OCI-LY1 (cell line): Measurements from ENCODE around the gene LST1.

Experiments used
- H2AFZ ChIP-seq: fragments of 200-600 bp; sonication (generic), shearing (Covaris generic); 2 replicates; pipeline ENCODE4 v1.6.0; 2014; ENCODE audit warnings: antibody characterized with exemption, mild to moderate bottlenecking, low read length
- H3F3A ChIP-seq: fragments of 200-600 bp; sonication (generic), shearing (Covaris generic); 2 replicates; pipeline ENCODE4 v1.6.0; 2014; ENCODE audit warnings: mild to moderate bottlenecking, antibody characterized with exemption, low read length, moderate library complexity; ENCODE audit not compliant: insufficient read depth
- H3K27ac ChIP-seq: fragments of 200-600 bp; sonication (generic); 2 replicates; pipeline ENCODE4 v1.5.1; 2014; ENCODE audit warnings: low read length, mixed run types, mild to moderate bottlenecking, low read depth; ENCODE audit not compliant: poor library complexity, severe bottlenecking
- H3K27me3 ChIP-seq: fragments of 200-600 bp; sonication (generic); 2 replicates; pipeline ENCODE4 v1.6.0; 2014; ENCODE audit warnings: antibody characterized with exemption, mild to moderate bottlenecking, low read length, moderate library complexity; ENCODE audit not compliant: insufficient read depth
- H3K36me3 ChIP-seq: fragments of 200-600 bp; sonication (generic); 2 replicates; pipeline ENCODE4 v1.6.1; 2014; ENCODE audit warnings: mild to moderate bottlenecking, antibody characterized with exemption, low read length, moderate library complexity, mixed read lengths; ENCODE audit not compliant: insufficient read depth
- H3K4me1 ChIP-seq: fragments of 200-600 bp; sonication (generic); 2 replicates; pipeline ENCODE4 v1.5.1; 2014; ENCODE audit warnings: mild to moderate bottlenecking, low read length, moderate library complexity; ENCODE audit not compliant: insufficient read depth, severe bottlenecking
- H3K4me2 ChIP-seq: fragments of 200-600 bp; sonication (generic), shearing (Covaris generic); 2 replicates; pipeline ENCODE4 v1.6.1; 2014; ENCODE audit warnings: low read length
- H3K4me3 ChIP-seq: fragments of 200-600 bp; sonication (generic); 2 replicates; pipeline ENCODE4 v1.5.1; 2014; ENCODE audit warnings: low read length, low read depth, mild to moderate bottlenecking, mixed read lengths; ENCODE audit not compliant: poor library complexity, severe bottlenecking
- H3K79me2 ChIP-seq: fragments of 200-600 bp; shearing (Covaris generic); 2 replicates; pipeline ENCODE4 v1.6.1; 2016; ENCODE audit warnings: mixed run types, low read length, mixed read lengths; ENCODE audit not compliant: insufficient read depth
- H3K9ac ChIP-seq: fragments of 200-600 bp; sonication (generic), shearing (Covaris generic); 2 replicates; pipeline ENCODE4 v1.6.1; 2014; ENCODE audit warnings: mild to moderate bottlenecking, low read length, mixed read lengths
- H3K9me2 ChIP-seq: fragments of 200-600 bp; sonication (generic), shearing (Covaris generic); 2 replicates; pipeline ENCODE4 v1.6.1; 2014; ENCODE audit warnings: low read depth, mild to moderate bottlenecking, low read length, mixed read lengths
- H3K9me3 ChIP-seq: fragments of 200-600 bp; shearing (Covaris generic); 2 replicates; pipeline ENCODE4 v1.6.1; 2014; ENCODE audit warnings: low read length, mixed read lengths
- H4K20me1 ChIP-seq: fragments of 200-600 bp; sonication (generic), shearing (Covaris generic); 2 replicates; pipeline ENCODE4 v1.6.0; 2016; ENCODE audit warnings: mild to moderate bottlenecking, low read length; ENCODE audit not compliant: insufficient read depth
- EZH2 ChIP-seq: fragments of 200-600 bp; sonication (generic), shearing (Covaris generic); IDR thresholded peaks from 2 replicates; pipeline ENCODE4 v1.8.0; 2017; ENCODE audit warnings: borderline replicate concordance, mixed run types, mild to moderate bottlenecking, antibody characterized with exemption, low read length, moderate library complexity, mixed read lengths
- TF ChIP-seq, protein P1 (sequence below): fragments of 200-600 bp; sonication (generic), shearing (Covaris generic); IDR thresholded peaks from 2 replicates; pipeline ENCODE4 v1.5.1; 2017; ENCODE audit warnings: mild to moderate bottlenecking, antibody characterized with exemption, low read length, moderate library complexity, mixed read lengths

LST1 gene

DNA sequence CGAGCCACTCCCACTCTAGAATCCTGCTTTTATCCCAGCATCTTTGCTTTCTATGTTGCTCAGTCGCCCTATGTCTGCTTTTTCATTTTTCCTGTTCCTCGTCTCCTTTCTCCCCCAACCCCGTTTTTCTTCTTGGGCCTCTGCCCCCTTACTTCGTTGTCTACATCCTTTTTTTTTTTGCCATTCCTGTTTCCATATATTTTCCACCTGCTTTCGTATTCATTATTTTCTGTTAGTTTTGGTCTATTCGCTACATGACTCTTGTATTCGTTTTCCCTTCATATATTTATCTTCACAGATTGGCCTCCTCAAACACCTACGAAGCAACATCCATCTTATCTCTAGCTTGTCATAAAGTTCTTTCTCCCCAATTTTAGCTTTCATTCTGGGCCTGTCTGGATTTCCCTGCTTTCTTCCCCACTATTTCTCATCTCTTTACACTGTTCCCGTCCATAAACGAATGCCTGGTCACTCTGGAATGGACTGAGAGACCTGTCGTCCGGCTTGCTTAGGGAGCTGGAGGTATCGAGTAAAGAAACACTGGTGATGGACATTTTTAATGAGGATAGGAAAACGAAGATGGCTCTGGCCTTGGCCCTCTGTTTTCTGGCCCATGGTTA, 35.4 kb downstream of the LST1 start:
- H3K79me2 ChIP-seq, result peaks cover 29% of the 10 kb centered on the region
- H3K27me3 ChIP-seq, result no peaks in the 10 kb centered on the region
- H2AFZ ChIP-seq, result no peak overlapping the region
- peaks cover 22% of the 10 kb centered on the region for H3K4me1 ChIP-seq
- peak overlapping the region; percentile 100 for H3K9ac ChIP-seq
- TF ChIP-seq, protein P1, sequence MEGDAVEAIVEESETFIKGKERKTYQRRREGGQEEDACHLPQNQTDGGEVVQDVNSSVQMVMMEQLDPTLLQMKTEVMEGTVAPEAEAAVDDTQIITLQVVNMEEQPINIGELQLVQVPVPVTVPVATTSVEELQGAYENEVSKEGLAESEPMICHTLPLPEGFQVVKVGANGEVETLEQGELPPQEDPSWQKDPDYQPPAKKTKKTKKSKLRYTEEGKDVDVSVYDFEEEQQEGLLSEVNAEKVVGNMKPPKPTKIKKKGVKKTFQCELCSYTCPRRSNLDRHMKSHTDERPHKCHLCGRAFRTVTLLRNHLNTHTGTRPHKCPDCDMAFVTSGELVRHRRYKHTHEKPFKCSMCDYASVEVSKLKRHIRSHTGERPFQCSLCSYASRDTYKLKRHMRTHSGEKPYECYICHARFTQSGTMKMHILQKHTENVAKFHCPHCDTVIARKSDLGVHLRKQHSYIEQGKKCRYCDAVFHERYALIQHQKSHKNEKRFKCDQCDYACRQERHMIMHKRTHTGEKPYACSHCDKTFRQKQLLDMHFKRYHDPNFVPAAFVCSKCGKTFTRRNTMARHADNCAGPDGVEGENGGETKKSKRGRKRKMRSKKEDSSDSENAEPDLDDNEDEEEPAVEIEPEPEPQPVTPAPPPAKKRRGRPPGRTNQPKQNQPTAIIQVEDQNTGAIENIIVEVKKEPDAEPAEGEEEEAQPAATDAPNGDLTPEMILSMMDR, result no peak
- TF ChIP-seq EZH2, result no peak
- no peaks in the 10 kb centered on the region for H3F3A ChIP-seq
- H3K9me3 ChIP-seq, result no peaks in the 10 kb centered on the region
- no peaks in the 10 kb centered on the region for H4K20me1 ChIP-seq
- H3K4me3 ChIP-seq, result peak overlapping the region; percentile 98
- H3K27ac ChIP-seq, result peak overlapping the region; percentile 84
- peaks cover 56% of the 10 kb centered on the region for H3K36me3 ChIP-seq
- peak overlapping the region; percentile 90 for H3K4me2 ChIP-seq
- H3K9me2 ChIP-seq, result no peaks in the 10 kb centered on the region

DNA sequence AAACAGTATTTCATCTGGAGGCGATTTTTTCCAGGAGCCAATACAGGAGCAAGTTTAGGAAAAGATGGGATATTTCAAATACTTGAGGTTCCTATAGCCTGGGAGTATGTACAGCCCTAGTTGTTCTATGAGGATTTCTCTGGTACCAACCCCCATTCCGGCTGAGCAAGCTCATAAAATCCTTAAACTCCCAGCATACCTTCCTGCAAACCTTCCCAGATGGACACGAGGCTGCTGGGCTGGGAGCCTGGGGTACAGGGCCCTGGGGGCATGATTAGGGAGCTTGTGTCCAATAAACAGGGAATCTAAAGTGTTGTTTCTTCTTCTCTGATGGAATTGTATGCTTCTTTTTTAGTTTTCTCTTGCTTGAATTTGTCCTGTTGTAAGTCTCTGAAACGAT, 35.9 kb downstream of the LST1 start:
- Histone ChIP-seq H3K79me2 (peaks cover 29% of the 10 kb centered on the region), H3K27me3 (no peaks in the 10 kb centered on the region), H3K27ac (peak overlapping the region; percentile 84), H3K4me1 (peaks cover 20% of the 10 kb centered on the region), H3K9me3 (no peaks in the 10 kb centered on the region), H3K9me2 (no peaks in the 10 kb centered on the region), H3K36me3 (peaks cover 61% of the 10 kb centered on the region), H3K4me3 (peak overlapping the region; percentile 98), H3K4me2 (peak overlapping the region; percentile 90), H2AFZ (no peak overlapping the region), H4K20me1 (no peaks in the 10 kb centered on the region), H3F3A (no peaks in the 10 kb centered on the region), H3K9ac (peak overlapping the region; percentile 100)
- TF ChIP-seq, protein P1, result no peak
- no peak for TF ChIP-seq EZH2

DNA sequence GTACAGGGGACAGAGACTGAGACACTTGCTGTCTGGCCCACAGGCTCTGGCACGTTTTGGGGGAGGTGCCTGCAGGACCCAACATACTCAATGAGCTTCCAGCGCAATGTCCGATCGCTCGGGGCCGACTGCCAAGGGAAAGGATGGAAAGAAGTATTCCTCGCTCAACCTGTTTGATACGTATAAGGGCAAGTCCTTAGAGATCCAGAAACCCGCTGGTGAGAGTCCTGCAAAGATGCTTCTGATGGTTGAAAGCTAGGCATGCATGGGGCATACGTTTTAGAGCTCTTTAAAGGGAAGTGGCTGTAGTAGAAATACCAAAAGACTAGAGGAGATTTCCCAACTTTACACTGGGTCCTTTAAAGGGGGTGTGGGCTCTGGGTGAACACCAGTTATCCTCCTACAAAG, 36.6 kb downstream of the LST1 start:
- peak overlapping the region; percentile 100; the same call in 1 of the 2 replicates for H3K9ac ChIP-seq
- no peaks in the 10 kb centered on the region for H3K9me3 ChIP-seq
- H2AFZ ChIP-seq, result no peak overlapping the region
- no peaks in the 10 kb centered on the region for H3F3A ChIP-seq
- peak overlapping the region; percentile 98 for H3K4me3 ChIP-seq
- no peaks in the 10 kb centered on the region for H3K27me3 ChIP-seq
- no peak overlapping the region for H3K27ac ChIP-seq
- no peaks in the 10 kb centered on the region for H3K9me2 ChIP-seq
- H4K20me1 ChIP-seq, result no peaks in the 10 kb centered on the region
- H3K4me1 ChIP-seq, result peaks cover 20% of the 10 kb centered on the region
- H3K4me2 ChIP-seq, result peak overlapping the region; percentile 90
- H3K79me2 ChIP-seq, result peaks cover 29% of the 10 kb centered on the region
- peaks cover 68% of the 10 kb centered on the region for H3K36me3 ChIP-seq
- TF ChIP-seq EZH2, result no peak
- TF ChIP-seq, protein P1, result no peak
